Osteoblast (primary cell): ENCODE data around the gene KRTAP10-11. TPM values are rescaled to one million over a fixed set of nuclear protein-coding genes. Genes with fewer than 3 reads are reported as not detected.

Experiments
- DNase-seq: peaks from one replicate; pipeline ENCODE4 v3.0.0; 2011; ENCODE audit warnings: low spot score, mixed read lengths; ENCODE audit not compliant: insufficient read length; ENCODE audit errors: missing footprints
- H2AFZ ChIP-seq: 2 replicates; pipeline ENCODE4 v1.6.0; 2011; ENCODE audit warnings: mild to moderate bottlenecking, low read length
- H3K27ac ChIP-seq: 2 replicates; pipeline ENCODE4 v1.5.1; 2011; ENCODE audit warnings: mild to moderate bottlenecking, low read depth, low read length, moderate library complexity
- H3K27me3 ChIP-seq: 2 replicates; pipeline ENCODE4 v1.6.0; 2012; ENCODE audit warnings: mild to moderate bottlenecking, control low read depth, inconsistent platforms, low read length, moderate library complexity; ENCODE audit not compliant: insufficient read depth
- H3K36me3 ChIP-seq: 2 replicates; pipeline ENCODE4 v1.5.1; 2011; ENCODE audit warnings: mild to moderate bottlenecking, low read length, control low read depth, moderate library complexity; ENCODE audit not compliant: insufficient read depth
- H3K4me1 ChIP-seq: 2 replicates; pipeline ENCODE4 v1.5.1; 2011; ENCODE audit warnings: mild to moderate bottlenecking, low read length, control low read depth, moderate library complexity; ENCODE audit not compliant: insufficient read depth
- H3K4me2 ChIP-seq: 2 replicates; pipeline ENCODE4 v1.6.0; 2011; ENCODE audit warnings: mild to moderate bottlenecking, low read length; ENCODE audit not compliant: insufficient read depth
- H3K4me3 ChIP-seq: fragments of 200-600 bp; sonication (generic); 3 replicates; pipeline ENCODE4 v1.5.1; 2012; ENCODE audit warnings: mild to moderate bottlenecking, low read length, inconsistent platforms; ENCODE audit not compliant: insufficient read depth
- H3K79me2 ChIP-seq: 2 replicates; pipeline ENCODE4 v1.6.0; 2012; ENCODE audit warnings: mild to moderate bottlenecking, low read length, control low read depth, inconsistent platforms; ENCODE audit not compliant: insufficient read depth
- H3K9me3 ChIP-seq: 2 replicates; pipeline ENCODE4 v1.5.1; 2011; ENCODE audit warnings: low read depth, low read length, control low read depth
- H4K20me1 ChIP-seq: 2 replicates; pipeline ENCODE4 v1.6.0; 2012; ENCODE audit warnings: mild to moderate bottlenecking, low read length, control low read depth; ENCODE audit not compliant: insufficient read depth
- CTCF ChIP-seq: IDR thresholded peaks from 2 replicates; pipeline ENCODE4 v1.5.1; 2011; ENCODE audit warnings: mild to moderate bottlenecking, low read depth, low read length, moderate library complexity; ENCODE audit errors: extremely low read depth
- small RNA-seq: library from RNA; depleted of rRNA; stranded (forward); fragments of <200 nt; gene quantifications from one replicate; pipeline ENCODE3, GENCODE V24; 2012
- total RNA-seq: library from RNA; depleted of rRNA; stranded (reverse); fragments of >200 nt; gene quantifications from 2 replicates; pipeline ENCODE4 v1.2.3, GENCODE V29; 2012

The KRTAP10-11 gene
- total RNA-seq, 1 donor: not detected

GRCh38 chr21:44694776-44695175, 48.6 kb downstream of the KRTAP10-11 start:
- peaks cover 37% of the 10 kb centered on the region for H3K27me3 ChIP-seq
- no peaks in the 10 kb centered on the region for H4K20me1 ChIP-seq
- no peak overlapping the region for H3K4me2 ChIP-seq
- H3K27ac ChIP-seq: no peak overlapping the region
- no peak overlapping the region for H3K4me3 ChIP-seq
- DNase-seq: no peak
- H3K4me1 ChIP-seq: no peaks in the 10 kb centered on the region
- no peak overlapping the region for H2AFZ ChIP-seq
- H3K9me3 ChIP-seq: no peaks in the 10 kb centered on the region
- H3K79me2 ChIP-seq: no peaks in the 10 kb centered on the region
- no peaks in the 10 kb centered on the region for H3K36me3 ChIP-seq
- TF ChIP-seq CTCF: no peak

- TF ChIP-seq CTCF: no peak
- H3K4me2 ChIP-seq: no peak overlapping the region
- H3K4me1 ChIP-seq: no peaks in the 10 kb centered on the region
- no peaks in the 10 kb centered on the region for H4K20me1 ChIP-seq
- H3K9me3 ChIP-seq: no peaks in the 10 kb centered on the region
- no peak overlapping the region for H3K4me3 ChIP-seq
- H3K27me3 ChIP-seq: peaks cover 36% of the 10 kb centered on the region
- H3K36me3 ChIP-seq: no peaks in the 10 kb centered on the region
- peak; percentile 37 for DNase-seq
- no peak overlapping the region for H2AFZ ChIP-seq
- no peak overlapping the region for H3K27ac ChIP-seq
- no peaks in the 10 kb centered on the region for H3K79me2 ChIP-seq
Observed at GRCh38 chr21:44695184-44695583, 49.0 kb downstream of the KRTAP10-11 start.

- Histone ChIP-seq H3K79me2 (no peaks in the 10 kb centered on the region), H3K27me3 (peaks cover 39% of the 10 kb centered on the region), H3K4me3 (no peak overlapping the region), H3K27ac (no peak overlapping the region), H3K9me3 (no peaks in the 10 kb centered on the region), H3K4me1 (no peaks in the 10 kb centered on the region), H3K4me2 (no peak overlapping the region), H4K20me1 (no peaks in the 10 kb centered on the region), H2AFZ (no peak overlapping the region), H3K36me3 (no peaks in the 10 kb centered on the region)
- DNase-seq: peak; percentile 71
- TF ChIP-seq CTCF: no peak
Observed at GRCh38 chr21:44695641-44696040, 49.4 kb downstream of the KRTAP10-11 start.

GRCh38 chr21:44696572-44696971, 50.4 kb downstream of the KRTAP10-11 start:
- Histone ChIP-seq H3K4me3 (no peak overlapping the region), H3K27ac (no peak overlapping the region), H3K79me2 (no peaks in the 10 kb centered on the region), H3K9me3 (no peaks in the 10 kb centered on the region), H3K4me2 (no peak overlapping the region), H2AFZ (no peak overlapping the region), H3K36me3 (no peaks in the 10 kb centered on the region), H4K20me1 (no peaks in the 10 kb centered on the region), H3K4me1 (no peaks in the 10 kb centered on the region), H3K27me3 (peaks cover 44% of the 10 kb centered on the region)
- TF ChIP-seq CTCF: no peak
- DNase-seq: peak; percentile 80

Small RNA genes within 50 kb of the gene (small RNA-seq; reads per million reads assigned to genes)
- gene KRTAP12-6P: not detected

Other genes starting within 250 kb of the KRTAP10-11 start
- gene LRRC3, start 190.9 kb upstream of the KRTAP10-11 start, total RNA-seq: 0.72 and 0.88 TPM in 2 replicates
- not detected in 2 replicates for gene KRTAP10-1, start 106.2 kb upstream of the KRTAP10-11 start, total RNA-seq
- gene KRTAP10-2, start 94.9 kb upstream of the KRTAP10-11 start, total RNA-seq: not detected in 2 replicates
- not detected in 2 replicates for gene KRTAP10-3, start 87.6 kb upstream of the KRTAP10-11 start, total RNA-seq
- gene KRTAP10-4, start 72.7 kb upstream of the KRTAP10-11 start, total RNA-seq: not detected in 2 replicates
- not detected in 2 replicates for gene KRTAP10-5, start 65.8 kb upstream of the KRTAP10-11 start, total RNA-seq
- gene KRTAP10-6, start 53.9 kb upstream of the KRTAP10-11 start, total RNA-seq: not detected in 2 replicates
- gene KRTAP10-7, start 45.8 kb upstream of the KRTAP10-11 start, total RNA-seq: not detected in 2 replicates
- gene KRTAP10-8, start 34.3 kb upstream of the KRTAP10-11 start, total RNA-seq: not detected in 2 replicates
- gene KRTAP10-9, start 19.3 kb upstream of the KRTAP10-11 start, total RNA-seq: not detected in 2 replicates
- gene KRTAP10-10, start 9.1 kb upstream of the KRTAP10-11 start, total RNA-seq: not detected in 2 replicates
- not detected in 2 replicates for gene KRTAP12-4, start 8.2 kb downstream of the KRTAP10-11 start, total RNA-seq
- not detected in 2 replicates for gene KRTAP12-3, start 11.5 kb downstream of the KRTAP10-11 start, total RNA-seq
- gene KRTAP12-2, start 20.5 kb downstream of the KRTAP10-11 start, total RNA-seq: not detected in 2 replicates
- not detected in 2 replicates for gene KRTAP12-1, start 35.7 kb downstream of the KRTAP10-11 start, total RNA-seq
- not detected in 2 replicates for gene KRTAP10-12, start 50.8 kb downstream of the KRTAP10-11 start, total RNA-seq
- not detected in 2 replicates for gene TSPEAR, start 65.2 kb downstream of the KRTAP10-11 start, total RNA-seq
- gene UBE2G2, start 155.4 kb downstream of the KRTAP10-11 start, total RNA-seq: 75.3 and 94.3 TPM in 2 replicates
- gene SUMO3, start 171.6 kb downstream of the KRTAP10-11 start, total RNA-seq: 80.7 and 82.8 TPM in 2 replicates
- 413 and 480 TPM in 2 replicates for gene PTTG1IP, start 227.3 kb downstream of the KRTAP10-11 start, total RNA-seq